Measurements from ENCODE around the gene FHL2.
"Not testable (repeated sequence)": the region's sequence is repeated elsewhere in the genome, so short reads cannot be mapped to it uniquely, and the experiment has no call there.

FHL2 gene
- total RNA-seq = 0 to 0.31 (median 0.21) reads per million in 4 donors

GRCh38 chr2:105398336-105399206 lies at the start of gene FHL2:
FHL2 (minus strand) TSS chr2:105399051; CDS start chr2:105386516, 12,535 bp downstream.
- DNase-seq = peak; percentile 36 to 71 (median 52)

GRCh38 chr2:105447476-105447875 lies 48.6 kb upstream of the FHL2 start:
- DNase-seq = no peak

GRCh38 chr2:105446501-105446900 lies 47.6 kb upstream of the FHL2 start:
- no peak for DNase-seq

GRCh38 chr2:105445976-105446375 lies 47.1 kb upstream of the FHL2 start:
- no peak for DNase-seq

- no peak for DNase-seq
Measured at GRCh38 chr2:105445498-105445897, 46.6 kb upstream of the FHL2 start.

- no peak for DNase-seq
Measured at GRCh38 chr2:105443617-105444598, 45.1 kb upstream of the FHL2 start.

GRCh38 chr2:105442721-105443120 lies 43.9 kb upstream of the FHL2 start:
- no peak for DNase-seq

GRCh38 chr2:105442056-105442455 lies 43.2 kb upstream of the FHL2 start:
- no peak for DNase-seq

- DNase-seq = no peak
Measured at GRCh38 chr2:105439141-105439540, 40.3 kb upstream of the FHL2 start.

GRCh38 chr2:105438104-105438929 lies 39.5 kb upstream of the FHL2 start:
- no peak for DNase-seq

- no peak for DNase-seq
Measured at GRCh38 chr2:105437708-105438103, 38.9 kb upstream of the FHL2 start.

- DNase-seq = no peak
Measured at GRCh38 chr2:105432749-105433148, 33.9 kb upstream of the FHL2 start.

- DNase-seq = no peak
Measured at GRCh38 chr2:105432044-105432399, 33.2 kb upstream of the FHL2 start.

- no peak for DNase-seq
Measured at GRCh38 chr2:105431367-105432043, 32.7 kb upstream of the FHL2 start.

- DNase-seq = no peak
Measured at GRCh38 chr2:105428387-105429018, 29.7 kb upstream of the FHL2 start.

GRCh38 chr2:105427485-105427884 lies 28.6 kb upstream of the FHL2 start:
- no peak for DNase-seq

- no peak for DNase-seq
Measured at GRCh38 chr2:105426626-105427292, 27.9 kb upstream of the FHL2 start.

GRCh38 chr2:105425936-105426625 lies 27.2 kb upstream of the FHL2 start:
- no peak for DNase-seq

GRCh38 chr2:105424836-105425235 lies 26.0 kb upstream of the FHL2 start:
- not testable (repeated sequence) for DNase-seq

GRCh38 chr2:105422801-105423200 lies 23.9 kb upstream of the FHL2 start:
- no peak for DNase-seq
